Astrocyte of the cerebellum (primary cell): ENCODE results near the gene UGT1A5.

ENCODE experiments used
- DNase-seq: peaks from one replicate; pipeline ENCODE4 v3.0.0-alpha.2; 2011; ENCODE audit warnings: low read depth
- H3K4me3 ChIP-seq: 2 replicates; pipeline ENCODE4 v1.5.1; 2011; ENCODE audit warnings: mild to moderate bottlenecking, low read depth, low read length, moderate library complexity
- in situ Hi-C: cut with HindIII; loops from 2 replicates; pipeline ENCODE4 v1.10.0; 2017; ENCODE audit warnings: low sequenced_read_pairs
- TF ChIP-seq, protein P1 (sequence below): IDR thresholded peaks from 2 replicates; pipeline ENCODE4 v1.5.1; 2012; ENCODE audit warnings: low read length, low read depth, moderate library complexity, mild to moderate bottlenecking; ENCODE audit errors: missing control alignments

The UGT1A5 gene

DNA sequence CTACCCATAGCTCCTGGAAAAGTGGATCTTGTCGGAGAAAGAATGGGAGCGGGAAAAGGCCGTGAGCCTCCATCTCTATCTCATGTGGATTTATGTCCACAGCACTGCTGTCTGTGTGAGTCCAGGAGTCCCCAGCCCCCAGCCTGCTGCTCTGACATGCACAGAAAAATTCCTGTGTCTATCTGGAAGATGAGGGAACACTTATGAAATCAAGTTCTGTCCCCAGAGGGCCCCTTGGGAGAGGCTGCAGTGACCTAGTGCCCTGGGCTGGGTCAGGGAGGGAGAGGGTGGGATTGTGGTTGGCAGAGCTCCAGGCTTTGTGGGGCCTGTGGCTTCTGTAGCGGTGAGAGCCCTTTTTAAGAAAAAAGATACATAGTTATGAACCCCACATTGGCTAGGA, 104.1 kb downstream of the UGT1A5 start:
- in situ Hi-C loops, result no loop called here
- no peak overlapping the region for H3K4me3 ChIP-seq
- no peak for DNase-seq
- TF ChIP-seq, protein P1, sequence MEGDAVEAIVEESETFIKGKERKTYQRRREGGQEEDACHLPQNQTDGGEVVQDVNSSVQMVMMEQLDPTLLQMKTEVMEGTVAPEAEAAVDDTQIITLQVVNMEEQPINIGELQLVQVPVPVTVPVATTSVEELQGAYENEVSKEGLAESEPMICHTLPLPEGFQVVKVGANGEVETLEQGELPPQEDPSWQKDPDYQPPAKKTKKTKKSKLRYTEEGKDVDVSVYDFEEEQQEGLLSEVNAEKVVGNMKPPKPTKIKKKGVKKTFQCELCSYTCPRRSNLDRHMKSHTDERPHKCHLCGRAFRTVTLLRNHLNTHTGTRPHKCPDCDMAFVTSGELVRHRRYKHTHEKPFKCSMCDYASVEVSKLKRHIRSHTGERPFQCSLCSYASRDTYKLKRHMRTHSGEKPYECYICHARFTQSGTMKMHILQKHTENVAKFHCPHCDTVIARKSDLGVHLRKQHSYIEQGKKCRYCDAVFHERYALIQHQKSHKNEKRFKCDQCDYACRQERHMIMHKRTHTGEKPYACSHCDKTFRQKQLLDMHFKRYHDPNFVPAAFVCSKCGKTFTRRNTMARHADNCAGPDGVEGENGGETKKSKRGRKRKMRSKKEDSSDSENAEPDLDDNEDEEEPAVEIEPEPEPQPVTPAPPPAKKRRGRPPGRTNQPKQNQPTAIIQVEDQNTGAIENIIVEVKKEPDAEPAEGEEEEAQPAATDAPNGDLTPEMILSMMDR, result no peak

DNA sequence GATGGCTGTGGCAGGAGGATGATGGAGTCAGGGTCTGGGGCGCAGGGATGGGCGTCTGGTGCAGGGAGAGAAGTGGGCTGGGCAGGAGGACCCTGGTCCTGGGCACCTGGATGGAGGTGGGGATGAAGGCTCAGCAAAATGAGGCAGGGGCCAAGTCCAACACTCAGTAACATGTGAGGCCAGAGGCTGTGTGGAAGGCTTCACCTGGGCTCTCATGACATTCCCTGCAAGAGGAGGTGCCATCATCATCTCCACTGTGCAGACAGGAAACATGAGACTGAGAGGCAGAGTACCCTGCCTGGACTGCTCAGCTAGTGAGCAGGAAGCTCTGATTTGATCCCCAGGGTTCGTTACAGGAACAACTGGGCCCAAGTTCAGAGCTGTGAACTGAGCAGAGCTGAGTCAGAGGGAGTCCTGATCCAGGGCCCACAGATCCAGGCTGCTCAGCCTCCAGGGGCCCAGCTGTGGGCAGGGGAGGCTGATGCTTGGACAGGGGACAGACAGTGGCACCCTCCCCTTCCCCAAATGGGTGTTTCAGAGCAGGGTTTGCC, 104.7 kb downstream of the UGT1A5 start:
- no peak for DNase-seq
- in situ Hi-C loops, result no loop called here
- TF ChIP-seq, protein P1, result no peak
- H3K4me3 ChIP-seq, result no peak overlapping the region

DNA sequence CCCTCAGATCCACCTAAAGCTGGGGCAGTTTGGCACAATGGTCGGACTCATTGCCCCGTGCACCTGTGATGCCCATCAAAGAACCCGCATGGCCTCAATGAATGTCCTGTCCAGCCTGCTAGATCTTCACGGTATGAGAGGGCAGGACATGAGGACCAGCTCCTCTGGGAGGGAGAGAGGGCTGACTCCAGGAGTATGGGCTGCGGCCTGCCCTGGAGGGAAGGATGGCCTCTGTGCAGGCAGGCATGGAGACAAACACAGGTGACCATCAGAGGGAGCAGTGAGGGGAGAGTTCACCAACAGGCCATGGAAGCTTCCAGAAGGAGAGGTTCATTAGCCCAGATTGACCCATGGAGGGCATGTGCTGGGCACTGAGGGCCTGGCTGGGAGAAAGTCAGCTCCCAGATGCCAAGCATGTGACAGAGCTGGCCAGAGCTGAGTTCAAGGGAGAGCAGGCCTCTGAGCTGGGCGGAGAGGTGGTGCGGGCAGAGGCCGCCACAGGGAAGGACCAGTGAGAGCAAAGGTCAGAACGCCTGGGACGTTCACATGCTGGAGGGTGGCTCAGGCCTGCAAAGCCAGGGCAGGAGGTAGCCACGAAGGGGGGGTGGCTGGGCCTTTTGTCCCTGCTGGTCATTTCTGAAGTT, 105.4 kb downstream of the UGT1A5 start:
- no peak for DNase-seq
- TF ChIP-seq, protein P1, result no peak
- no peak overlapping the region for H3K4me3 ChIP-seq
- in situ Hi-C loops, result no loop called here

DNA sequence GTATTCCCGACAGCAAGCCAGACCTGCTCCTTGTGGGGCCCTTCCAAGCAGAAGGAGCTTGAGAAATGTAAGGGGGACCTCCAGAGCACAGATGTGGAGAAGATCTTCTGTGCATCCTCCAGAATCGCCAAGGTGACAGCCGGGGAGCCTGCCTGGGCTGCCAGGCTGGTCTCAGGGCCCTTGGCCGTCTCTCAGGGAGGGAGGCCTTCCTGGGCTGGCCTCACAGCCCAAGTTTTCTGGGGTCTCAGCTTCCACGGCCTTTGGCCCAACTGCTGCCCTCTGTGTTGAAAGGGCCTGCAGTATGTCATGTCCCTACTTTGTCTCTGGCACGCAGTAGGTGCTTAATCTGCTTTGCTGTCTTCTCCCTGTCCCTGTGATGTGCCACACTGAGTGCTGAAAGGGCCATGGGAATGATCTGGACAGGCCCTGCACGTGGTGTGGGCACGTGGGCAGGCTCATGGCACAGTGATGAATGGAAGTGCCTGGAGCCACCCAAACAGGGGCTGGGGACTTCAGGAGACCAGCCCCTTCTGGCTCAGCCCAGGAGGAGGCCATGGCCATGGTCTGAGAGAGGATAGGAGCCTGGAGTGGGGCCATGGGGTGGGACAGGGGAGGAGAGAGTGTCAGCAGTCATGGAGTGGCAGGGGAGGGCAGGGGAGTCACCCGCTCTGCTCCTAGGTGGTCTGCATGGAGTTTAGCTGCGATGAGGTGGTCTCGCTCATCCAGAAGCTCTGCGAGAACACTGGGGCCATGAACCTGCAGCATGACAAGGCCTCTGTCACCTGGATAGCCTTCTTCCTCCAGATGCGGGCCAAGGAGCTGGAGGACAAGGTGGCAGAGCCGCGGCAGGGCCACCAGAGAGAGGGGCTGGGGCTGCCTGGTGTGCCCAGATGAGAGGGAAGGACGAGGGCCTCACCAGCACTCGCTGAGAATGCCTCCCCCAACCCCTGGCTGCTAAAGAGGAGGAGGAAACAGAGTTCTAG, 106.2 kb downstream of the UGT1A5 start:
- no peak overlapping the region for H3K4me3 ChIP-seq
- no peak for DNase-seq
- TF ChIP-seq, protein P1, result no peak
- in situ Hi-C loops, result no loop called here

DNA sequence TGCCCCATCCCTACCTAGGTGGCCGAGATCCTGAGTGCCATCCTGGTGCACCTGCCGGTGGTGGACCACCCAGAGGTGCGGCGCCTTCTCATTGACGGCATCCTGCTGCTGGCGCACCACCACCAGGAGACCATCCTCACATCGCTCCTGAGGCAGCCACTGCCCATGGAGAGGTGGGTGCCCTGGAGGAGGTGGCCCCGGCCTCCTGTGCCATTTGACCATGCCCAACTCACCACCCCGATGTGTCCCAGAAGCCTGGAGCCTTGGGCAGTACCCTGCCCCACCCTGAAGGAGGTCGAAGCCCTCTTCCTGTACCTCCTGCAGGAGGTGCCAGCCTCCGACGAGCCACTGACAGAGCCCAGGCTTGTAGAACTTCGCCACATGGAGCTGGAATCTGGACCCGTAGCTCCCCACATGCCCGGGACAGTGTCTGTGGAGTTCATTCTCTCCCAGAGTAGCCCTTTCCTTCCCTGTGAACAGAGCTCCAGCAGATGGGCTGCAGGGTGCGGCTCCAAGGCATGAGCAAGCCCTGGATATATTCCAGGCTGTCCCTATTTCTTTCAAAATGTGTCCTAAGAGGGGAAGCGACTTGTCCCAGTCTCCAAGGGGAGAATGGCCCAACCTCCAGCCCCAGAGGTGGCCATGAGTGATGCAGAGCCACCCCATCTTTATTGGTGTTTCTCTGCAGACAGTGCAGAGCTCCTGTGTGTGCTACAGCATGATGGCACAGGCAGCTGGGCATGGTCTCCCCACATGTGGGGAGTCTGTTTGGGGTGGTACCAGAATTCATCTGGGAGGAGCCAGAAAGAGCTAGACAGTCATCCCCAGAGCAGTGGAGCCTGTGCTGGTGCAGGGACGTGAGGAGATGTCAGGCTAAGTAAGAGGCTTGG, 107.4 kb downstream of the UGT1A5 start:
- TF ChIP-seq, protein P1, result no peak
- in situ Hi-C loops, result no loop called here
- H3K4me3 ChIP-seq, result no peak overlapping the region
- no peak for DNase-seq

DNA sequence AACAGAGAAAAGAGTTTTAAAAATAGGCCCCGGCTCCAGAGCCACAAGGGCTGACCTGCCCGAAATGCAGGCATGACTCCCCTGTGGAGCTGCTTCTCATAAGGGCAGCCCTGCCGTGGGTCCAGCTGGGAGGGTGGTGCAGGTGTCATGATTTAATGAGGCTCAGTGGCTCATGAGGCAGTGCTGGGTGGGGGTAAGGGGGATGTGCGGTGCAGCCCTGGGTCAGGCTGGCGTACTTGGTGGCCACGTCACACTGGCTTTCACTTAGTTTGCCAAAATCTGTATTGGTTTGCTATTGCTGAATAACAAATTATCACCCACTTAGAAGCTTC, 108.0 kb downstream of the UGT1A5 start:
- TF ChIP-seq, protein P1, result no peak
- in situ Hi-C loops, result no loop called here
- no peak overlapping the region for H3K4me3 ChIP-seq
- no peak for DNase-seq
